HepG2 (cell line): ENCODE results near the gene SDK2. TPM values are rescaled to one million over a fixed set of nuclear protein-coding genes. Genes with fewer than 3 reads are reported as not detected.

ENCODE experiments used
- ATAC-seq: fragments of 200-7000 bp; cut with Tn5 transposase; 3 replicates; pipeline ENCODE4 v1.9.1; 2020; ENCODE audit warnings: mild to moderate bottlenecking, moderate library complexity
- BruUV-seq: library from RNA; stranded (reverse); fragments of 400-500 nt; replicated peaks from 2 replicates; lab custom pipeline; 2021; lab: Mats Ljungman, UMichigan
- CTCF ChIA-PET: fragments of 300-600 bp; formaldehyde crosslinking; extraction: SDS; loops from one replicate; lab custom pipeline; 2021; ENCODE audit warnings: low total read pairs, inconsistent platforms, low intra/inter-chr PET ratio; lab: Yijun Ruan, JAX
- POLR2A ChIA-PET: fragments of 350-600 bp; sonication (Branson Sonifier 250); formaldehyde crosslinking; loops from one replicate; lab custom pipeline; 2020; ENCODE audit warnings: antibody characterized with exemption, inconsistent platforms; lab: Yijun Ruan, JAX
- DNase-seq: peaks from one replicate; pipeline ENCODE4 v3.0.0-alpha.2; 2015; ENCODE audit warnings: low spot score
- FAIRE-seq: peaks from 3 replicates; lab custom pipeline; 2011; peaks lifted over from hg19 to GRCh38; lab: Jason Lieb, UNC
- H2AFZ ChIP-seq: one replicate; pipeline ENCODE4 v1.6.1; 2011; ENCODE audit warnings: low read length, inconsistent platforms
- H3K27ac ChIP-seq: fragments of 300-600 bp; 3 replicates; pipeline ENCODE4 v1.8.0; 2011; ENCODE audit warnings: mixed run types, mild to moderate bottlenecking, mixed read lengths, low read length, inconsistent platforms; ENCODE audit not compliant: insufficient read depth; ENCODE audit errors: extremely low read length
- H3K27me3 ChIP-seq, 2 experiments: fragments of 200-600 bp in 1 of 2; 2 replicates in 1 of 2; 3 replicates in 1 of 2; pipeline versions ENCODE4 v1.6.0 to v1.8.0; 2011; ENCODE audit warnings: low read length in 2 of 2, mild to moderate bottlenecking in 2 of 2, moderate library complexity in 2 of 2, inconsistent platforms in 1 of 2; ENCODE audit not compliant: insufficient read depth in 2 of 2, control insufficient read depth in 1 of 2
- H3K36me3 ChIP-seq, 2 experiments: fragments of 200-600 bp in 1 of 2; replicated peaks in 1 of 2; 2 replicates in 1 of 2; 3 replicates in 1 of 2; pipeline versions ENCODE4 v1.5.1 to v1.8.0; 2011; ENCODE audit warnings: low read length in 2 of 2, inconsistent platforms in 1 of 2; ENCODE audit not compliant: insufficient read depth in 2 of 2, control insufficient read depth in 1 of 2
- H3K4me1 ChIP-seq: 2 replicates; pipeline ENCODE4 v1.5.1; 2012; ENCODE audit warnings: low read length, inconsistent platforms; ENCODE audit not compliant: insufficient read depth
- H3K4me2 ChIP-seq: 2 replicates; pipeline ENCODE4 v1.6.0; 2011; ENCODE audit warnings: low read depth, low read length, inconsistent platforms
- H3K4me3 ChIP-seq, 3 experiments: fragments of 200-600 bp in 1 of 3; sonication (generic), shearing (Covaris generic) in 1 of 3; replicated peaks in 1 of 3; 2 replicates each; pipeline ENCODE4 v1.5.1; 2011 to 2016; ENCODE audit warnings: low read length in 3 of 3, inconsistent platforms in 2 of 3, low read depth in 2 of 3, mild to moderate bottlenecking in 2 of 3, control low read depth in 1 of 3, mixed read lengths in 1 of 3; ENCODE audit not compliant: insufficient read depth in 1 of 3
- H3K79me2 ChIP-seq: one replicate; pipeline ENCODE4 v1.6.1; 2011; ENCODE audit warnings: low read length, inconsistent platforms; ENCODE audit not compliant: insufficient read depth
- H3K9ac ChIP-seq: 2 replicates; pipeline ENCODE4 v1.6.0; 2011; ENCODE audit warnings: mild to moderate bottlenecking, low read depth, low read length, inconsistent platforms; ENCODE audit not compliant: insufficient read depth
- H3K9me3 ChIP-seq: 2 replicates; pipeline ENCODE4 v1.5.1; 2012; ENCODE audit warnings: mild to moderate bottlenecking, low read length
- H4K20me1 ChIP-seq: 2 replicates; pipeline ENCODE4 v1.6.0; 2011; ENCODE audit warnings: inconsistent platforms, mild to moderate bottlenecking, low read length, moderate library complexity; ENCODE audit not compliant: insufficient read depth
- FOSL2 ChIP-seq: sonication (generic); formaldehyde crosslinking; IDR thresholded peaks from 2 replicates; pipeline ENCODE4 v1.4.0; 2020; ENCODE audit warnings: missing genetic modification reagents
- NCOA2 ChIP-seq: sonication (generic); formaldehyde crosslinking; IDR thresholded peaks from 2 replicates; pipeline ENCODE4 v1.8.0; 2022; ENCODE audit warnings: inconsistent platforms
- ZNF530 ChIP-seq: sonication (generic); formaldehyde crosslinking; IDR thresholded peaks from 2 replicates; pipeline ENCODE4 v1.5.0; 2020; ENCODE audit warnings: low read depth, mild to moderate bottlenecking, missing genetic modification reagents
- WGBS: methylation state at CpG from one replicate; pipeline ENCODE4 v1.1.6; 2017; ENCODE audit warnings: low lambda C conversion rate; 5-methylcytosine and 5-hydroxymethylcytosine counted together
- in situ Hi-C: cut with HindIII; loops from 2 replicates; pipeline ENCODE4 v1.10.0; 2017; ENCODE audit warnings: low pct_unique_long_range_greater_than_20kb; ENCODE audit not compliant: extremely low pct_ligation_motif_present
- intact Hi-C: fragments of 100-400 bp; cut with micrococcal nuclease; formaldehyde crosslinking; loops from one replicate; pipeline ENCODE4 v1.10.0; 2022; ENCODE audit not compliant: unreplicated experiment
- polyA plus RNA-seq, 8 experiments: library from polyadenylated mRNA; depleted of rRNA in 3 of 8; stranded (reverse) in 7 of 8; unstranded in 1 of 8; fragments of >200 nt; fragmentation: Illumina TruSeq in 4 of 8; extraction: Trizol in 4 of 8; gene quantifications; 2 replicates each; pipeline versions ENCODE4 v1.2.1 to v1.2.3, GENCODE V29; 2011 to 2016; ENCODE audit warnings: low read depth in 4 of 8, missing spikeins in 1 of 8, mixed read lengths in 1 of 8; ENCODE audit not compliant: insufficient read depth in 1 of 8
- total RNA-seq, 5 experiments: library from RNA; depleted of rRNA; stranded (reverse); fragments of >200 nt; fragmentation: Illumina TruSeq; extraction: Trizol; gene quantifications; 2 replicates each; pipeline ENCODE4 v1.2.3, GENCODE V29; 2016; ENCODE audit warnings: low read depth in 1 of 5
- TF ChIP-seq, protein P1 (sequence below): sonication (generic); formaldehyde crosslinking; IDR thresholded peaks from 2 replicates; pipeline ENCODE4 v1.9.0; 2021; ENCODE audit warnings: missing genetic modification reagents, mild to moderate bottlenecking, borderline replicate concordance
- TF ChIP-seq, protein P2 (sequence below): sonication (generic); formaldehyde crosslinking; IDR thresholded peaks from 2 replicates; pipeline ENCODE4 v1.8.1; 2022; ENCODE audit warnings: mild to moderate bottlenecking, missing genetic modification reagents
- TF ChIP-seq, protein P3 (sequence below): sonication (generic); formaldehyde crosslinking; IDR thresholded peaks from 2 replicates; pipeline ENCODE4 v1.4.0; 2020; ENCODE audit warnings: missing genetic modification reagents, borderline replicate concordance

Gene SDK2
- total and polyA plus RNA-seq, 2 of the 13 experiments (the other 11 are each of a cell fraction or from before 2014, with no cell fraction given), result not detected

DNA sequence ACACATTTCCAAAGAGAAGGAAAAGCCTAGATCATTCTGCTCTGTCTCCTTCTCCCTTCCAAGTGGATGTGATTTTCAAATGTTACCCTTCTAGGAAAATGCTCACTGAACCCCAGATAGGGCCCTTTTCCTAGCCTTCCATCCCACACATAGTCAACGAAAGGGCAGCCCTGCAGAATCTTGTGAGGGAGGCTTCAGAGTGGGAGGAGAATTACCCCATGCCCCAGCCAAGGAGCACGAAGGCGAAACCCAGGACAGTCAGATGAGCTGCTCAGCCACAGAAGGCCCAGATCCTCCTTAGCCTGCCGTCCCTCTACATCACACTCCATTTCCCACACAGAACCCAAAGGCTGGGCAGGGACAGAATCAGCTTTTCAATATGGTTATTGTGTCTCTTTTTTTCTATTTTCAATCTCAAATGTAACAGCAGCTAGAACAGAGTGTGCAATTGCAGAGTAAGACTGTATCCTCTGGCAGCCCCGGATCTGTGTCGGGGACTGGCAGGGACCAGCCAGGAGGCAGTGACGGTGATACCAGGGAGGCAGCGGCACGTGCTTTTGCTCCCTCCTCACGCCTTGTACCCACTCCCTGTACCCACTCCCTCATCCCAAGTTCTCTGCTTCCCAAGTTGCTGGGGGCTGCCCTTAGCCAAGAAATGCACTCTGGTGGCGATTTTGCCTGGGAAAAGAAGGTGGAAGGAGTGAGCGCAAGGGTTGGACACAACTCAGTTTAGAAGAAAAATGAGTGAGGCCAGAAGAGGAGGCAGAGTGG lies 3.7 kb upstream of the SDK2 start (continued):
- TF ChIP-seq, protein P1, sequence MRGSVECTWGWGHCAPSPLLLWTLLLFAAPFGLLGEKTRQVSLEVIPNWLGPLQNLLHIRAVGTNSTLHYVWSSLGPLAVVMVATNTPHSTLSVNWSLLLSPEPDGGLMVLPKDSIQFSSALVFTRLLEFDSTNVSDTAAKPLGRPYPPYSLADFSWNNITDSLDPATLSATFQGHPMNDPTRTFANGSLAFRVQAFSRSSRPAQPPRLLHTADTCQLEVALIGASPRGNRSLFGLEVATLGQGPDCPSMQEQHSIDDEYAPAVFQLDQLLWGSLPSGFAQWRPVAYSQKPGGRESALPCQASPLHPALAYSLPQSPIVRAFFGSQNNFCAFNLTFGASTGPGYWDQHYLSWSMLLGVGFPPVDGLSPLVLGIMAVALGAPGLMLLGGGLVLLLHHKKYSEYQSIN (CRISPR knock-in tag), result no peak
- TF ChIP-seq, protein P2, sequence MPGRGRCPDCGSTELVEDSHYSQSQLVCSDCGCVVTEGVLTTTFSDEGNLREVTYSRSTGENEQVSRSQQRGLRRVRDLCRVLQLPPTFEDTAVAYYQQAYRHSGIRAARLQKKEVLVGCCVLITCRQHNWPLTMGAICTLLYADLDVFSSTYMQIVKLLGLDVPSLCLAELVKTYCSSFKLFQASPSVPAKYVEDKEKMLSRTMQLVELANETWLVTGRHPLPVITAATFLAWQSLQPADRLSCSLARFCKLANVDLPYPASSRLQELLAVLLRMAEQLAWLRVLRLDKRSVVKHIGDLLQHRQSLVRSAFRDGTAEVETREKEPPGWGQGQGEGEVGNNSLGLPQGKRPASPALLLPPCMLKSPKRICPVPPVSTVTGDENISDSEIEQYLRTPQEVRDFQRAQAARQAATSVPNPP, result no peak

DNA sequence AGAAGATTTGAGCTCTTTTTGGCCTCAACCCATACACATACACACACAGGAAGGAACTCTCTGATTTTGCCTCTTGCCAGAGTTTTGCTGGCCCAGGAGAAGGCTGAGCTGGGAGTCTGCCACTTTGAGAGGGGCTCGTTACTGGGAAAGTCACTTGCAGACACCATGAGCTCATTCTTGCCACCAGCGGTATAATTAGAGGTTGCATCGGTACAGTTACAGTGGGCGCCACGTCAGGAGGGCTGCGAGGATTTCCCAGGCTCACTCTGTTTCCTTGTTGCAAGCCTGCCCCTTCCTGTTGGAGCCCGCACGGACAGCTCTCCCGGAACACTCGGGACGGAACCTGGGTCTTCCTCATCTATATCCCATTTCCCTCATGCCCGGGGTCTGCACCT lies 3.1 kb upstream of the SDK2 start:
- intact Hi-C loops, result no loop called here
- H3K36me3 ChIP-seq, result no peaks in the 10 kb centered on the region
- TF ChIP-seq FOSL2 (CRISPR knock-in tag) (no peak), NCOA2 (CRISPR knock-in tag) (no peak), ZNF530 (CRISPR knock-in tag) (no peak)
- TF ChIP-seq, protein P3, sequence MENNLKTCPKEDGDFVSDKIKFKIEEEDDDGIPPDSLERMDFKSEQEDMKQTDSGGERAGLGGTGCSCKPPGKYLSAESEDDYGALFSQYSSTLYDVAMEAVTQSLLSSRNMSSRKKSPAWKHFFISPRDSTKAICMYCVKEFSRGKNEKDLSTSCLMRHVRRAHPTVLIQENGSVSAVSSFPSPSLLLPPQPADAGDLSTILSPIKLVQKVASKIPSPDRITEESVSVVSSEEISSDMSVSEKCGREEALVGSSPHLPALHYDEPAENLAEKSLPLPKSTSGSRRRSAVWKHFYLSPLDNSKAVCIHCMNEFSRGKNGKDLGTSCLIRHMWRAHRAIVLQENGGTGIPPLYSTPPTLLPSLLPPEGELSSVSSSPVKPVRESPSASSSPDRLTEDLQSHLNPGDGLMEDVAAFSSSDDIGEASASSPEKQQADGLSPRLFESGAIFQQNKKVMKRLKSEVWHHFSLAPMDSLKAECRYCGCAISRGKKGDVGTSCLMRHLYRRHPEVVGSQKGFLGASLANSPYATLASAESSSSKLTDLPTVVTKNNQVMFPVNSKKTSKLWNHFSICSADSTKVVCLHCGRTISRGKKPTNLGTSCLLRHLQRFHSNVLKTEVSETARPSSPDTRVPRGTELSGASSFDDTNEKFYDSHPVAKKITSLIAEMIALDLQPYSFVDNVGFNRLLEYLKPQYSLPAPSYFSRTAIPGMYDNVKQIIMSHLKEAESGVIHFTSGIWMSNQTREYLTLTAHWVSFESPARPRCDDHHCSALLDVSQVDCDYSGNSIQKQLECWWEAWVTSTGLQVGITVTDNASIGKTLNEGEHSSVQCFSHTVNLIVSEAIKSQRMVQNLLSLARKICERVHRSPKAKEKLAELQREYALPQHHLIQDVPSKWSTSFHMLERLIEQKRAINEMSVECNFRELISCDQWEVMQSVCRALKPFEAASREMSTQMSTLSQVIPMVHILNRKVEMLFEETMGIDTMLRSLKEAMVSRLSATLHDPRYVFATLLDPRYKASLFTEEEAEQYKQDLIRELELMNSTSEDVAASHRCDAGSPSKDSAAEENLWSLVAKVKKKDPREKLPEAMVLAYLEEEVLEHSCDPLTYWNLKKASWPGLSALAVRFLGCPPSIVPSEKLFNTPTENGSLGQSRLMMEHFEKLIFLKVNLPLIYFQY (CRISPR knock-in tag), result no peak
- in situ Hi-C loops, result loop anchor here (10.0 kb wide), 1 partner anchor 308 kb away; no protein-coding TSS in a partner anchor
- H3K4me1 ChIP-seq, result no peaks in the 10 kb centered on the region; the same call in 1 of the 2 replicates
- no peak overlapping the region for H3K4me2 ChIP-seq
- no peak overlapping the region for H3K9ac ChIP-seq
- ChIA-PET POLR2A (no interaction called here), CTCF (no interaction called here)
- FAIRE-seq, result no peak
- H3K79me2 ChIP-seq, result no peaks in the 10 kb centered on the region
- no peak overlapping the region for H3K4me3 ChIP-seq
- no peak for ATAC-seq
- no peak overlapping the region for H3K27ac ChIP-seq
- 38% methylated on average over 9 of the region's 12 CpGs for WGBS
- no peak for DNase-seq
- H3K27me3 ChIP-seq, result peaks cover 23 to 69% of the 10 kb centered on the region in 2 experiments
- H3K9me3 ChIP-seq, result no peaks in the 10 kb centered on the region
- no TSS peak for BruUV-seq
- no peaks in the 10 kb centered on the region for H4K20me1 ChIP-seq
- H2AFZ ChIP-seq, result no peak overlapping the region
